Activated naive CD8-positive, alpha-beta T cell treated with anti-CD3 and anti-CD28 coated beads, Interleukin-2, amount 50 U/mL, for 24 hours (primary cell): ENCODE data around the gene TASP1.
"Not testable (repeated sequence)": the region's sequence is repeated elsewhere in the genome, so short reads cannot be mapped to it uniquely, and the experiment has no call there.

Experiments
- ATAC-seq: fragments of 150-1000 bp; cut with Tn5 transposase; one replicate; pipeline ENCODE4 v1.10.0; 2021
- DNase-seq: peaks from one replicate; pipeline ENCODE4 v3.0.0; 2021
- H3K27ac Mint-ChIP-seq: one replicate; pipeline ENCODE4 v1.8.0; 2021; ENCODE audit warnings: mild to moderate bottlenecking, mixed read lengths
- H3K27me3 Mint-ChIP-seq: one replicate; pipeline ENCODE4 v1.8.0; 2021; ENCODE audit warnings: mixed read lengths
- H3K36me3 Mint-ChIP-seq: one replicate; pipeline ENCODE4 v1.8.0; 2021; ENCODE audit warnings: low read depth, mixed read lengths
- H3K4me1 Mint-ChIP-seq: one replicate; pipeline ENCODE4 v1.8.0; 2021; ENCODE audit warnings: mixed read lengths
- H3K4me3 Mint-ChIP-seq: one replicate; pipeline ENCODE4 v1.8.0; 2021; ENCODE audit warnings: mild to moderate bottlenecking, moderate library complexity, mixed read lengths
- H3K9me3 Mint-ChIP-seq: one replicate; pipeline ENCODE4 v1.8.0; 2021; ENCODE audit warnings: mixed read lengths

Gene TASP1

DNA sequence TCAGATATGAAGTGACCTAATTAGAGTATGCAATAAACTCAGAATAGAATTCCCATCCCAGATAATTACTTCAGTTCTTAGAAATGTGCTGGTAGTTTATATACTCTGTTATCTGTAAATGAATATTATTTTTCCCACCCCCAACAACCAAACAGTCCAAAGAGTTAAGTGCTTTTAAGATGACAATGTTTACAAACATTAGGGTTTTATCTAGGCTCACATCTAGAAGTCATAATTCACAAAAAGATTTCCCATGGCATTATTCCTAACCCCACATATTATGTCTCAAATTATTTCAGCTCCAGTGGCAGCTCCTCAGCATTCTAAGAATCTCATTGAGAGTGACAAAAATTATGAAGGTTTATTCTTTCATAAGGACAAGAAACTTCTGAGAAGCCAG lies 120.9 kb downstream of the TASP1 start:
- no peaks in the 10 kb centered on the region for H3K27me3 Mint-ChIP-seq
- DNase-seq (no peak), ATAC-seq (no peak)
- H3K4me1 Mint-ChIP-seq, result peaks cover 3% of the 10 kb centered on the region
- H3K9me3 Mint-ChIP-seq, result peaks cover 22% of the 10 kb centered on the region
- H3K4me3 Mint-ChIP-seq, result no peak overlapping the region
- H3K36me3 Mint-ChIP-seq, result peaks cover 52% of the 10 kb centered on the region
- no peak overlapping the region for H3K27ac Mint-ChIP-seq

GRCh38 chr20:13515796-13516558 lies 122.8 kb downstream of the TASP1 start:
- ATAC-seq, result no peak
- Mint-ChIP-seq H3K27ac (no peak overlapping the region), H3K9me3 (peaks cover 15% of the 10 kb centered on the region), H3K36me3 (peaks cover 48% of the 10 kb centered on the region), H3K4me1 (peaks cover 3% of the 10 kb centered on the region), H3K4me3 (no peak overlapping the region), H3K27me3 (no peaks in the 10 kb centered on the region)
- DNase-seq, result no peak

DNA sequence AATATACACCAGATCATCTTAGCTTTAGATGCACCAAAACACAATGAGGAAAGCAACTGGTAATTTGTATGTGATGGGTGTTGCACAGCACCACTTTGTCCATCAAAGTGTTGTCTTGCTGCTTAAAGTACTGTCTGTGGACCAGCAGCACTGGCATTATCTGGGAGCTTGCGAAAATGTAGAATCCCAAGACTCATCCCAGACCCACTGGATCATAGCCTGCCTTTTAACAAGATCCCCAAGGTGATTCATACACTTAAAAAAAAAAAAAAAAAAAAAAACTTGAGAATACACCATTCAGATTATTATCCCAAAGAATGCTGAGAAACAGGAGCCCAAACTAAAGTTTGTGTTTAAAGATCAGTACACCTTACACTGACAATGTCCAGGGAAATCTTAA lies 123.4 kb downstream of the TASP1 start:
- Mint-ChIP-seq H3K27me3 (no peaks in the 10 kb centered on the region), H3K4me1 (peaks cover 3% of the 10 kb centered on the region), H3K9me3 (peaks cover 15% of the 10 kb centered on the region), H3K4me3 (no peak overlapping the region), H3K36me3 (peaks cover 50% of the 10 kb centered on the region), H3K27ac (no peak overlapping the region)
- DNase-seq, result no peak
- no peak for ATAC-seq

DNA sequence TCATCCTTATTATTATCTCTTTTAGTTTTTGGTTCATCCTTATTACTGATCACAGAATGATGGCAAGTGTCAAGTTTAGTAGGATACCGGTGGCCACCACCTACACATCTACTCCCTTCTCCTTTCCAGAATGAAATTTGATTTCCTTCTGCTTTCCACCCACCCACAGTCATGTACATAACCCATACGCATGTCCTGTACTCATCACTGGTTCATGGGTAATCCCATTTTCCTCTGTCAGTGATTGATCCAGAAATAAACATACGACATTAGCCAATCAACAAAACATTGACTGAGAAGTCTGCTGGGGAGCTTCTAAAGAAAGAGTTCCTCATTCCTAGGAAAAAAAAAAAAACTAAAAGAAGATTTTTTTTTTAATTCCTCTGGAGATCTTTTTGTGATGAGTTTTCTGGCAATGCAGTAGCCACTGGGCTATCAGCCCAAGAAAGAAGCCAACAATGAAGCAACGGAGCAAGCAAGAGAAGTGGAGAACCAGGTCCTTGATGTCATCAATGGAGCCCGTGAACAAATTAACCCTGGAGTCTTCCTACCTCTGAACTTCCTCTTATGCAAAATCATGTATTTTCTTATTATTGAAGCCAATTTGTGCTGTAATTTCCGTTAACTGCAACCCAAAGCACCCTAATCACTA lies 127.8 kb downstream of the TASP1 start:
- no peak for ATAC-seq
- H3K27me3 Mint-ChIP-seq, result no peaks in the 10 kb centered on the region
- H3K27ac Mint-ChIP-seq, result no peak overlapping the region
- no peaks in the 10 kb centered on the region for H3K4me1 Mint-ChIP-seq
- H3K36me3 Mint-ChIP-seq, result peaks cover 64% of the 10 kb centered on the region
- no peak overlapping the region for H3K4me3 Mint-ChIP-seq
- no peak for DNase-seq
- peaks cover 48% of the 10 kb centered on the region for H3K9me3 Mint-ChIP-seq

DNA sequence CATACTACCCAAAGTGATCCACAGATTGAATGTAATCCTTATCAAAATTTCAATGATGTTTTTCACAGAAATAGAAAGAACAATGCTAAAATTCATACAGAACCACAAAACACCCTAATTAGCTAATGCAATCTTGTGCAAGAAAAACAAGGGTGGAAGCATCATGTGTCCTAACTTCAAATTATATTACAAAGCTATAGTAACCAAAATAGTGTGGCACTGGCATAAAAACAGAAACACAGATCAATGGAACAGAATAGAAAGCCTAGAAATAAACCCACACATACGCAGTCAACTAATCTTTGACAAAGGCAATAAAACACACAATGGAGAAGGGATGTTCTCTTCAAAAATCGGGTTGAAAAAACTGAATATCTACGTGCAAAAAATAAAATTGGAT lies 131.1 kb downstream of the TASP1 start:
- peaks cover 63% of the 10 kb centered on the region for H3K36me3 Mint-ChIP-seq
- H3K4me1 Mint-ChIP-seq, result no peaks in the 10 kb centered on the region
- H3K9me3 Mint-ChIP-seq, result peaks cover 66% of the 10 kb centered on the region

GRCh38 chr20:13501500-13501899 lies 137.2 kb downstream of the TASP1 start:
- H3K27me3 Mint-ChIP-seq, result no peaks in the 10 kb centered on the region
- ATAC-seq, result no peak
- H3K9me3 Mint-ChIP-seq, result peaks cover 77% of the 10 kb centered on the region
- no peak overlapping the region for H3K27ac Mint-ChIP-seq
- DNase-seq, result no peak
- H3K4me3 Mint-ChIP-seq, result no peak overlapping the region
- H3K36me3 Mint-ChIP-seq, result peaks cover 72% of the 10 kb centered on the region
- H3K4me1 Mint-ChIP-seq, result no peaks in the 10 kb centered on the region

More for the DNA sequence above, 131.1 kb downstream of the TASP1 start:
- ATAC-seq (no peak), DNase-seq (no peak)
- no peaks in the 10 kb centered on the region for H3K27me3 Mint-ChIP-seq
- H3K4me3 Mint-ChIP-seq, result no peak overlapping the region
- no peak overlapping the region for H3K27ac Mint-ChIP-seq

DNA sequence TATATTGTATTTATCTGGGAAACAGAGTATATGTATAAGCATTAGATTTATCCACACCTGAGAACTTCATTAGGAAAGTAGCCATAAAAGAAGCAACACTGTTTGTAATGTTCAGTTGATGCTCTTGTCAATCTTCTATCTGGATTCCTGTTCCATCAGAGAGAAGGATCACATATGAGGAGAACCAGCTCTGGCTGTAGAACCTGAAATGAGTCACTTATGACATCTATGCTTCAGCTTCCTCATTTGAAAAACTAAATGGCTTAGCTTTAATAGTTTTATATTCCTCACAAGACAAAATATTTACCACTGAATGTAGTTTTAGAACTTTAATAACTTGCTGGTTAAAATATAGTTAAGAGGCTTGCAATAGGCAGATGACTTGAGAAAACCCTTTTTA lies 144.7 kb downstream of the TASP1 start:
- no peaks in the 10 kb centered on the region for H3K27me3 Mint-ChIP-seq
- ATAC-seq, result no peak
- DNase-seq, result no peak
- peaks cover 22% of the 10 kb centered on the region for H3K9me3 Mint-ChIP-seq
- no peaks in the 10 kb centered on the region for H3K4me1 Mint-ChIP-seq
- H3K27ac Mint-ChIP-seq, result no peak overlapping the region
- peaks cover 27% of the 10 kb centered on the region for H3K36me3 Mint-ChIP-seq
- H3K4me3 Mint-ChIP-seq, result no peak overlapping the region

DNA sequence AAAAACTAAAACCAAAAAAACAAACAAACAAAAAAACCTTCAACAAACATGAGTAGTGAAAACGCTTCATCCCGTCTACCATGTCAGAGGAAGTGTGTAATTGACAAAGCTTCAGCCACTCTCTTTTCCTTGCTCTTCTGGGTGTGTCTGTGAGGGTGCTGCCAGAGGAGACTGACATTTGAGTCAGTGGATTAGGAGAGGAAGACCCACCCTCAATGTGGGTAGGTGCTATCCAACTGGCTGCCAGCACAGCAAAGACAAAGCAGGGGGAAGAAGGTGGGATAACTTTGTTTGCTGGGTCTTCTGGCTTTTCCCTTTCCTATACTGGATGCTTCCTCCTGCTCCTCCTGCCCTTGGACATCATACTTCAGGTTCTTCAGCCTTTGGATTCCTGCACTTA lies 145.6 kb downstream of the TASP1 start:
- DNase-seq (no peak), ATAC-seq (no peak)
- H3K27ac Mint-ChIP-seq, result no peak overlapping the region
- no peak overlapping the region for H3K4me3 Mint-ChIP-seq
- H3K4me1 Mint-ChIP-seq, result no peaks in the 10 kb centered on the region
- peaks cover 15% of the 10 kb centered on the region for H3K9me3 Mint-ChIP-seq
- peaks cover 20% of the 10 kb centered on the region for H3K36me3 Mint-ChIP-seq
- H3K27me3 Mint-ChIP-seq, result no peaks in the 10 kb centered on the region

GRCh38 chr20:13492001-13492481 lies 146.7 kb downstream of the TASP1 start:
- Mint-ChIP-seq H3K4me1 (no peaks in the 10 kb centered on the region), H3K27me3 (no peaks in the 10 kb centered on the region), H3K27ac (no peak overlapping the region), H3K9me3 (peaks cover 4% of the 10 kb centered on the region), H3K36me3 (peaks cover 9% of the 10 kb centered on the region), H3K4me3 (no peak overlapping the region)
- DNase-seq (no peak), ATAC-seq (no peak)

GRCh38 chr20:13487202-13487601 lies 151.5 kb downstream of the TASP1 start:
- H3K4me3 Mint-ChIP-seq, result no peak overlapping the region
- H3K27me3 Mint-ChIP-seq, result no peaks in the 10 kb centered on the region
- ATAC-seq, result no peak
- H3K27ac Mint-ChIP-seq, result no peak overlapping the region
- H3K36me3 Mint-ChIP-seq, result peaks cover 22% of the 10 kb centered on the region
- peaks cover 4% of the 10 kb centered on the region for H3K9me3 Mint-ChIP-seq
- DNase-seq, result no peak
- H3K4me1 Mint-ChIP-seq, result peaks cover 5% of the 10 kb centered on the region

- H3K27me3 Mint-ChIP-seq, result no peaks in the 10 kb centered on the region
- H3K4me1 Mint-ChIP-seq, result peaks cover 5% of the 10 kb centered on the region
- peaks cover 4% of the 10 kb centered on the region for H3K9me3 Mint-ChIP-seq
- DNase-seq (no peak), ATAC-seq (no peak)
- no peak overlapping the region for H3K4me3 Mint-ChIP-seq
- no peak overlapping the region for H3K27ac Mint-ChIP-seq
- H3K36me3 Mint-ChIP-seq, result peaks cover 27% of the 10 kb centered on the region
These were observed 152.0 kb downstream of the TASP1 start for GRCh38 chr20:13486694-13487093.

DNA sequence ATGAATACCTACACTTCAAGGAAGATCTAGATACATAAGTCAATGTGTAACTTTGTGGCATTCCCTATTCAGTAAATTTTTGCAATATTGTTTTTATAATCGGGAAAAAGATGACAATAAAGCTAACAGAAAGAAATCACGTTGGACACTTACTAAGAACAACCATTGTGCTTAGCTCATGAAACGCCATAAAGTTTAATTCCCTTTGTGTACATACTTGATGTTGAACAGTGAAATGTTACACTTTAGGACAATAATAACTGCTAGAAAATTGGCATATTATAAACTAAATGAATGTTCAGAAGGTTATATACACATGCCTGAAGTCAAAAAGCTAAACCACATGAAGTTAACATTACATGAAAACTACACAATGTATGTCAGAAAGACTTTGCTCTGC lies 153.2 kb downstream of the TASP1 start:
- H3K27ac Mint-ChIP-seq, result no peak overlapping the region
- H3K4me3 Mint-ChIP-seq, result no peak overlapping the region
- ATAC-seq, result no peak
- H3K27me3 Mint-ChIP-seq, result no peaks in the 10 kb centered on the region
- H3K4me1 Mint-ChIP-seq, result peaks cover 5% of the 10 kb centered on the region
- H3K36me3 Mint-ChIP-seq, result peaks cover 36% of the 10 kb centered on the region
- no peak for DNase-seq
- peaks cover 8% of the 10 kb centered on the region for H3K9me3 Mint-ChIP-seq

GRCh38 chr20:13485019-13485418 lies 153.7 kb downstream of the TASP1 start:
- not testable (repeated sequence) for DNase-seq, H3K4me3 Mint-ChIP-seq, ATAC-seq, H3K4me1 Mint-ChIP-seq, H3K9me3 Mint-ChIP-seq, H3K27ac Mint-ChIP-seq, H3K27me3 Mint-ChIP-seq
- peaks cover 37% of the 10 kb centered on the region for H3K36me3 Mint-ChIP-seq

- H3K4me1 Mint-ChIP-seq, ATAC-seq, DNase-seq, H3K4me3 Mint-ChIP-seq, H3K27ac Mint-ChIP-seq, H3K27me3 Mint-ChIP-seq, H3K9me3 Mint-ChIP-seq: not testable (repeated sequence)
- peaks cover 41% of the 10 kb centered on the region for H3K36me3 Mint-ChIP-seq
These were observed 155.3 kb downstream of the TASP1 start for GRCh38 chr20:13483472-13483871.

DNA sequence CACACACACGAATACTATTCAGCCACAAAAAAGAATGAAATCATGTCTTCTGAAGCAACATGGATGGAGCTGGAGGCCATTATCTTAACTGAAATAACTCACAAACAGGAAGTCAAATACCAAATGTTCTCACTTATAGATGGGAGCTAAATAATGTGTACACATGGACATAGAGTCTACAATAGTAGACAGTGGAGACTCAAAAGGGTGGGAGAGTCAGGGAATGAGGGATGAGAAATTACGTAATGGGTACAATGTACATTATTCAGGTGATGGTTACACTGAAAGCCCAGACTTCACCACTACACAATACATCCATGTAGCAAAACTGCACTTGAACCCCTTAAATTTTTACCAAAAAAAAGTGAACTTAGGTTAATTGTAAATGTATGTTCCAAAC lies 160.4 kb downstream of the TASP1 start:
- no peaks in the 10 kb centered on the region for H3K27me3 Mint-ChIP-seq
- ATAC-seq (no peak), DNase-seq (no peak)
- H3K36me3 Mint-ChIP-seq, result peaks cover 48% of the 10 kb centered on the region
- peaks cover 12% of the 10 kb centered on the region for H3K9me3 Mint-ChIP-seq
- no peak overlapping the region for H3K4me3 Mint-ChIP-seq
- H3K4me1 Mint-ChIP-seq, result no peaks in the 10 kb centered on the region
- no peak overlapping the region for H3K27ac Mint-ChIP-seq
